HepG2 (cell line): ENCODE results near the gene MTHFD2. TPM values are rescaled to one million over a fixed set of nuclear protein-coding genes. Genes with fewer than 3 reads are reported as not detected.
A peak's percentile ranks its signal among the peaks of the same experiment; 100 is the strongest.

Source experiments
- CHCHD3 ChIP-seq: sonication (generic); formaldehyde crosslinking; IDR thresholded peaks from 2 replicates; pipeline ENCODE4 v1.8.0; 2022; ENCODE audit warnings: mild to moderate bottlenecking, missing genetic modification reagents, moderate library complexity
- HNF1A ChIP-seq, 2 experiments: sonication (generic) in 1 of 2; formaldehyde crosslinking in 1 of 2; IDR thresholded peaks; 2 replicates each; pipeline versions ENCODE4 v1.4.0 to v1.6.1; 2016 to 2020; ENCODE audit warnings: borderline replicate concordance in 1 of 2, low read depth in 1 of 2, mild to moderate bottlenecking in 1 of 2, missing genetic modification reagents in 1 of 2
- POGZ ChIP-seq: sonication (generic); formaldehyde crosslinking; IDR thresholded peaks from 2 replicates; pipeline ENCODE4 v1.4.0; 2020; ENCODE audit warnings: mild to moderate bottlenecking, missing genetic modification reagents
- SALL1 ChIP-seq: sonication (generic); formaldehyde crosslinking; IDR thresholded peaks from 2 replicates; pipeline ENCODE4 v1.8.0; 2022; ENCODE audit warnings: mild to moderate bottlenecking, missing genetic modification reagents
- ZBTB7A ChIP-seq: sonication (generic); formaldehyde crosslinking; IDR thresholded peaks from 2 replicates; pipeline ENCODE4 v1.8.0; 2022; ENCODE audit warnings: mild to moderate bottlenecking, missing genetic modification reagents
- ZFP41 ChIP-seq: sonication (generic); formaldehyde crosslinking; IDR thresholded peaks from 2 replicates; pipeline ENCODE4 v1.4.0; 2020; ENCODE audit warnings: mild to moderate bottlenecking, missing genetic modification reagents, borderline replicate concordance
- ZNF572 ChIP-seq: sonication (generic); formaldehyde crosslinking; IDR thresholded peaks from 2 replicates; pipeline ENCODE4 v1.5.1; 2020; ENCODE audit warnings: mild to moderate bottlenecking, missing genetic modification reagents
- ZNF775 ChIP-seq: sonication (generic); formaldehyde crosslinking; IDR thresholded peaks from 2 replicates; pipeline ENCODE4 v1.4.0; 2020; ENCODE audit warnings: missing genetic modification reagents, mild to moderate bottlenecking, moderate library complexity, borderline replicate concordance
- polyA plus RNA-seq, 8 experiments: library from polyadenylated mRNA; depleted of rRNA in 3 of 8; stranded (reverse) in 7 of 8; unstranded in 1 of 8; fragments of >200 nt; fragmentation: Illumina TruSeq in 4 of 8; extraction: Trizol in 4 of 8; gene quantifications; 2 replicates each; pipeline versions ENCODE4 v1.2.1 to v1.2.3, GENCODE V29; 2011 to 2016; ENCODE audit warnings: low read depth in 4 of 8, missing spikeins in 1 of 8, mixed read lengths in 1 of 8; ENCODE audit not compliant: insufficient read depth in 1 of 8
- total RNA-seq, 5 experiments: library from RNA; depleted of rRNA; stranded (reverse); fragments of >200 nt; fragmentation: Illumina TruSeq; extraction: Trizol; gene quantifications; 2 replicates each; pipeline ENCODE4 v1.2.3, GENCODE V29; 2016; ENCODE audit warnings: low read depth in 1 of 5
- TF ChIP-seq, protein P1 (sequence below): IDR thresholded peaks from 2 replicates; pipeline ENCODE4 v1.6.1; 2016
- TF ChIP-seq, protein P2 (sequence below): sonication (generic); formaldehyde crosslinking; IDR thresholded peaks from 2 replicates; pipeline ENCODE4 v1.5.1; 2020; ENCODE audit warnings: missing genetic modification reagents, mild to moderate bottlenecking, borderline replicate concordance
- TF ChIP-seq, protein P3 (sequence below): sonication (generic); formaldehyde crosslinking; IDR thresholded peaks from 2 replicates; pipeline ENCODE4 v1.4.0; 2020; ENCODE audit warnings: mild to moderate bottlenecking, missing genetic modification reagents
- TF ChIP-seq, protein P4 (sequence below): sonication (generic); formaldehyde crosslinking; IDR thresholded peaks from 2 replicates; pipeline ENCODE4 v1.8.1; 2023; ENCODE audit warnings: mild to moderate bottlenecking, missing genetic modification reagents

MTHFD2 gene
- total and polyA plus RNA-seq, 2 of the 13 experiments (the other 11 are each of a cell fraction or from before 2014, with no cell fraction given), result 188 to 269 TPM

GRCh38 chr2:74198461-74199274 is at the start of gene MTHFD2 (continued):
- TF ChIP-seq, protein P1, sequence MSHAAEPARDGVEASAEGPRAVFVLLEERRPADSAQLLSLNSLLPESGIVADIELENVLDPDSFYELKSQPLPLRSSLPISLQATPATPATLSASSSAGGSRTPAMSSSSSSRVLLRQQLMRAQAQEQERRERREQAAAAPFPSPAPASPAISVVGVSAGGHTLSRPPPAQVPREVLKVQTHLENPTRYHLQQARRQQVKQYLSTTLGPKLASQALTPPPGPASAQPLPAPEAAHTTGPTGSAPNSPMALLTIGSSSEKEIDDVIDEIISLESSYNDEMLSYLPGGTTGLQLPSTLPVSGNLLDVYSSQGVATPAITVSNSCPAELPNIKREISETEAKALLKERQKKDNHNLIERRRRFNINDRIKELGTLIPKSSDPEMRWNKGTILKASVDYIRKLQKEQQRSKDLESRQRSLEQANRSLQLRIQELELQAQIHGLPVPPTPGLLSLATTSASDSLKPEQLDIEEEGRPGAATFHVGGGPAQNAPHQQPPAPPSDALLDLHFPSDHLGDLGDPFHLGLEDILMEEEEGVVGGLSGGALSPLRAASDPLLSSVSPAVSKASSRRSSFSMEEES, result peak; percentile 86
- TF ChIP-seq ZBTB7A (peak; percentile 57; the same call in 1 of the 2 replicates), HNF1A (IDR thresholded peaks at IDR 0.05; ENCODE audit: low read depth) (no peak), HNF1A (CRISPR knock-in tag; IDR thresholded peaks at IDR 0.05; ENCODE audit: borderline replicate concordance) (peak; percentile 82), POGZ (CRISPR knock-in tag) (peak; percentile 94), CHCHD3 (no peak; the same call in 1 of the 2 replicates), SALL1 (CRISPR knock-in tag) (peak; percentile 85), ZFP41 (CRISPR knock-in tag) (peak; percentile 94; the same call in 1 of the 2 replicates), ZNF572 (CRISPR knock-in tag) (no peak), ZNF775 (CRISPR knock-in tag) (peak; percentile 56; the same call in 1 of the 2 replicates)
- TF ChIP-seq, protein P2, sequence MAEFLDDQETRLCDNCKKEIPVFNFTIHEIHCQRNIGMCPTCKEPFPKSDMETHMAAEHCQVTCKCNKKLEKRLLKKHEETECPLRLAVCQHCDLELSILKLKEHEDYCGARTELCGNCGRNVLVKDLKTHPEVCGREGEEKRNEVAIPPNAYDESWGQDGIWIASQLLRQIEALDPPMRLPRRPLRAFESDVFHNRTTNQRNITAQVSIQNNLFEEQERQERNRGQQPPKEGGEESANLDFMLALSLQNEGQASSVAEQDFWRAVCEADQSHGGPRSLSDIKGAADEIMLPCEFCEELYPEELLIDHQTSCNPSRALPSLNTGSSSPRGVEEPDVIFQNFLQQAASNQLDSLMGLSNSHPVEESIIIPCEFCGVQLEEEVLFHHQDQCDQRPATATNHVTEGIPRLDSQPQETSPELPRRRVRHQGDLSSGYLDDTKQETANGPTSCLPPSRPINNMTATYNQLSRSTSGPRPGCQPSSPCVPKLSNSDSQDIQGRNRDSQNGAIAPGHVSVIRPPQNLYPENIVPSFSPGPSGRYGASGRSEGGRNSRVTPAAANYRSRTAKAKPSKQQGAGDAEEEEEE (CRISPR knock-in tag), result peak; percentile 61; the same call in 1 of the 2 replicates
- TF ChIP-seq, protein P3, sequence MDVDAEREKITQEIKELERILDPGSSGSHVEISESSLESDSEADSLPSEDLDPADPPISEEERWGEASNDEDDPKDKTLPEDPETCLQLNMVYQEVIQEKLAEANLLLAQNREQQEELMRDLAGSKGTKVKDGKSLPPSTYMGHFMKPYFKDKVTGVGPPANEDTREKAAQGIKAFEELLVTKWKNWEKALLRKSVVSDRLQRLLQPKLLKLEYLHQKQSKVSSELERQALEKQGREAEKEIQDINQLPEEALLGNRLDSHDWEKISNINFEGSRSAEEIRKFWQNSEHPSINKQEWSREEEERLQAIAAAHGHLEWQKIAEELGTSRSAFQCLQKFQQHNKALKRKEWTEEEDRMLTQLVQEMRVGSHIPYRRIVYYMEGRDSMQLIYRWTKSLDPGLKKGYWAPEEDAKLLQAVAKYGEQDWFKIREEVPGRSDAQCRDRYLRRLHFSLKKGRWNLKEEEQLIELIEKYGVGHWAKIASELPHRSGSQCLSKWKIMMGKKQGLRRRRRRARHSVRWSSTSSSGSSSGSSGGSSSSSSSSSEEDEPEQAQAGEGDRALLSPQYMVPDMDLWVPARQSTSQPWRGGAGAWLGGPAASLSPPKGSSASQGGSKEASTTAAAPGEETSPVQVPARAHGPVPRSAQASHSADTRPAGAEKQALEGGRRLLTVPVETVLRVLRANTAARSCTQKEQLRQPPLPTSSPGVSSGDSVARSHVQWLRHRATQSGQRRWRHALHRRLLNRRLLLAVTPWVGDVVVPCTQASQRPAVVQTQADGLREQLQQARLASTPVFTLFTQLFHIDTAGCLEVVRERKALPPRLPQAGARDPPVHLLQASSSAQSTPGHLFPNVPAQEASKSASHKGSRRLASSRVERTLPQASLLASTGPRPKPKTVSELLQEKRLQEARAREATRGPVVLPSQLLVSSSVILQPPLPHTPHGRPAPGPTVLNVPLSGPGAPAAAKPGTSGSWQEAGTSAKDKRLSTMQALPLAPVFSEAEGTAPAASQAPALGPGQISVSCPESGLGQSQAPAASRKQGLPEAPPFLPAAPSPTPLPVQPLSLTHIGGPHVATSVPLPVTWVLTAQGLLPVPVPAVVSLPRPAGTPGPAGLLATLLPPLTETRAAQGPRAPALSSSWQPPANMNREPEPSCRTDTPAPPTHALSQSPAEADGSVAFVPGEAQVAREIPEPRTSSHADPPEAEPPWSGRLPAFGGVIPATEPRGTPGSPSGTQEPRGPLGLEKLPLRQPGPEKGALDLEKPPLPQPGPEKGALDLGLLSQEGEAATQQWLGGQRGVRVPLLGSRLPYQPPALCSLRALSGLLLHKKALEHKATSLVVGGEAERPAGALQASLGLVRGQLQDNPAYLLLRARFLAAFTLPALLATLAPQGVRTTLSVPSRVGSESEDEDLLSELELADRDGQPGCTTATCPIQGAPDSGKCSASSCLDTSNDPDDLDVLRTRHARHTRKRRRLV, result peak; percentile 94
- TF ChIP-seq, protein P4, sequence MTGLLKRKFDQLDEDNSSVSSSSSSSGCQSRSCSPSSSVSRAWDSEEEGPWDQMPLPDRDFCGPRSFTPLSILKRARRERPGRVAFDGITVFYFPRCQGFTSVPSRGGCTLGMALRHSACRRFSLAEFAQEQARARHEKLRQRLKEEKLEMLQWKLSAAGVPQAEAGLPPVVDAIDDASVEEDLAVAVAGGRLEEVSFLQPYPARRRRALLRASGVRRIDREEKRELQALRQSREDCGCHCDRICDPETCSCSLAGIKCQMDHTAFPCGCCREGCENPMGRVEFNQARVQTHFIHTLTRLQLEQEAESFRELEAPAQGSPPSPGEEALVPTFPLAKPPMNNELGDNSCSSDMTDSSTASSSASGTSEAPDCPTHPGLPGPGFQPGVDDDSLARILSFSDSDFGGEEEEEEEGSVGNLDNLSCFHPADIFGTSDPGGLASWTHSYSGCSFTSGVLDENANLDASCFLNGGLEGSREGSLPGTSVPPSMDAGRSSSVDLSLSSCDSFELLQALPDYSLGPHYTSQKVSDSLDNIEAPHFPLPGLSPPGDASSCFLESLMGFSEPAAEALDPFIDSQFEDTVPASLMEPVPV (CRISPR knock-in tag), result peak; percentile 96
